K562 (cell line): Measurements from ENCODE around the gene RNF144A. TPM values are rescaled to one million over a fixed set of nuclear protein-coding genes. Genes with fewer than 3 reads are reported as not detected.

Experiments used
- CTBP1 ChIP-seq: fragments of 450-650 bp; IDR thresholded peaks from 2 replicates; pipeline ENCODE4 v1.6.1; 2016; ENCODE audit warnings: borderline replicate concordance
- ID3 ChIP-seq, 2 experiments: fragments of 250-450 bp in 1 of 2; fragments of 450-650 bp in 1 of 2; sonication (Bioruptor Pico) in 1 of 2; IDR thresholded peaks; 2 replicates each; pipeline versions ENCODE4 v1.6.1 to v1.8.0; 2016 to 2021; ENCODE audit warnings: mild to moderate bottlenecking in 2 of 2, moderate library complexity in 2 of 2, missing compliant biosample characterization in 1 of 2, missing genetic modification characterization in 1 of 2
- POLR2A ChIP-seq: fragments of 450-650 bp; conservative IDR thresholded peaks from 2 replicates; pipeline ENCODE4 v1.6.1; 2016
- PURB ChIP-seq: sonication (generic); formaldehyde crosslinking; IDR thresholded peaks from 2 replicates; pipeline ENCODE4 v1.9.0; 2021; ENCODE audit warnings: low read depth, mild to moderate bottlenecking, missing genetic modification reagents
- REST ChIP-seq, 2 experiments: fragments of 450-650 bp; formaldehyde crosslinking in 1 of 2; IDR thresholded peaks; 2 replicates each; pipeline versions ENCODE4 v1.4.0 to v1.6.1; 2014 to 2020; ENCODE audit warnings: mild to moderate bottlenecking in 2 of 2, borderline replicate concordance in 1 of 2, low read depth in 1 of 2
- polyA plus RNA-seq, 8 experiments: library from polyadenylated mRNA; depleted of rRNA in 4 of 8; stranded (reverse) in 5 of 8; unstranded in 3 of 8; fragments of >200 nt; fragmentation: Nextera tagmentation in 2 of 8; fragmentation: Illumina TruSeq in 1 of 8; extraction: Ambion mirVana in 2 of 8; extraction: Trizol in 1 of 8; gene quantifications; 2 replicates each; pipeline versions ENCODE4 v1.2.1 to v1.2.3, GENCODE V29; 2011 to 2014; ENCODE audit warnings: inconsistent platforms in 1 of 8, missing spikeins in 1 of 8
- total RNA-seq, 7 experiments: library from RNA; depleted of rRNA in 6 of 7; stranded (reverse); fragments of >200 nt in 6 of 7; fragmentation: Illumina TruSeq in 2 of 7; extraction: Trizol in 2 of 7; gene quantifications; 2 replicates each; pipeline versions ENCODE4 v1.2.1 to v1.2.3, GENCODE V29; 2011 to 2021; ENCODE audit warnings: low replicate concordance in 1 of 7

Gene RNF144A
- total and polyA plus RNA-seq, 9 of the 15 experiments (the other 6 are each of a cell fraction or from before 2014, with no cell fraction given): 0.96 to 11.3 (median 6.2) TPM

- no peak for TF ChIP-seq REST (IDR thresholded peaks at IDR 0.05; ENCODE audit: borderline replicate concordance)
- no peak for TF ChIP-seq REST (CRISPR knock-in tag; IDR thresholded peaks at IDR 0.05; ENCODE audit: low read depth)
- no peak for TF ChIP-seq PURB (CRISPR knock-in tag)
- TF ChIP-seq CTBP1: no peak
- no peak for TF ChIP-seq ID3 (CRISPR knock-in tag; IDR thresholded peaks at IDR 0.05)
- no peak for TF ChIP-seq ID3 (tag; IDR thresholded peaks at IDR 0.05)
- TF ChIP-seq POLR2A: no peak
These were observed 126.5 kb downstream of the RNF144A start (continued) for GRCh38 chr2:7043690-7044089.
